HTERT RPE-1 (cell line): ENCODE results near the gene ZSCAN9.

Experiments
- in situ Hi-C: fragments of 300-500 bp; cut with MboI; formaldehyde crosslinking; loops from 4 replicates; pipeline ENCODE4 v1.14.3; 2020; ENCODE audit warnings: low sequenced_read_pairs

ZSCAN9 gene

DNA sequence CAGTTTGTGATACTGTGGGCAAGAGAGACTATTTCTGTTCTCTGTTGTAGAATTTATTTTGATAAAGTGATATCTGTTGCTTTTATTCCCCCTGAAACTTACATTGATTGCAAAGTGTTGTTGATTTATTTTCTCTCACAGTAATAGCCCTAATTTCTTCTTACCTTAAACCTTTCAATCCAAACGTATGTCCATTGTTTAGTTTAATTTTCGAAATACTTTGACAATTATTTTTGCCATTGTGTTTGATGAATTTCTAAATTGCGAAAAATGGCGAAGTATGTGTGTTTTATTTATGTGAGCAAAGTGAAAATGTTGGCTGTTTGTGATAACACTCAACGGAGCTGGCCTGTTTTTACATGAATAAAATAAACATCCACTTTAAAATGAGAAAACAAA, 41.5 kb downstream of the ZSCAN9 start:
- in situ Hi-C loops = no loop called here

DNA sequence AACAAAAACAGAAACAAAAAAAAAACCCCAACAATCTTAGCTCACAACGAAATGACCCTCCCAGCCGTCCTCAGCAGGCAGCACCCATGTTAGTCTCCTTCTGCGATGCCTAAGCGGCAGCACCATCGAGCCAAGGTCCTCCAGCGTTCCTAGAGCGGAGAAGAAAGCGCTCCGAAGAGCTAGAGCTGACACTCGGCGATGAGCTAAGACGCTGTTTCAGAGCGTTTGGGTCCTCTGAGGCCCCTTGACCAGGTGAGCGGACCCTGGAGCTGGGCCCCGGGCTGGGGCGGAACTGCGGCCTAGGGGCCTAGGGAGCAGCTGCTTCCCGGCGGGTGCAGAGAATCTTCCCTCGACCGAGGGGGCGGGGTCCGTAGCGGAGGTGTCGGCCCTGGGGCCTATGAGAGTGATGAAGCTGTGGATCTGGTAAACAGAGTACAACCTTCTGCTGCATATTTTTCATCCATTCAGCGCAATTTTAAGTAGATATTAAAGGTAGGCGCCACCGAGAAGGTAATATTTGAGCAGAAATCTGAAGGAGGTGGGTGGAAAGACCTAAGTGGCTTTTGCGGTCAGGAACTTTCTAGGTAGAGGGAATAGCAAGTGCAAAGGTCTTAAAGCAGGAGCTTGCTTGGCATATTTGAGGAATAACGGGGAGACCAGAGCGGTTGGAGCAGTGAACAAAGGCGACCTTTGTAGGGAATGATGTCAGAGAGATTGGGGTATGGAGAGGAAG, 42.1 kb downstream of the ZSCAN9 start, which contains the start of gene ZSCAN26:
ZSCAN26 (plus strand) TSS at position 182 of the 733 bp plus-strand sequence. CDS start 4,777 bp downstream, outside the sequence.
- in situ Hi-C loops = no loop called here

DNA sequence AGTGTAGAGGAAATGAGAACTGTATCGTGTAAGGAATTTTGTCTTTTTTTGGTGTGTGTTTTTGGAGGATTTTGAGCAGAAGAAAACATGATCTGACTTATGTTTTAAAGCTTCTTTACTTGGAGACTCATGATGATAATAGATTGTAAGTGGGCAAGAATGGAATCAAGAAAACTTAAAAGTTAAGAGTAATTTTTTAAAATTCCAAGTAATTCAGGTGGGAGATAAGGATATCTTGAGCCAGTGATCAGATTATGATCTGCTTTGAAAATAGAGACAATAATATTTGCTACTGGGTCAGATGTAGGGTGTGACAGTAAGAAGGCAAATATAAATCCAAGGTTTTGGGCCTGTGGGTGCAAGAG, 42.6 kb downstream of the ZSCAN9 start:
- in situ Hi-C loops = no loop called here

DNA sequence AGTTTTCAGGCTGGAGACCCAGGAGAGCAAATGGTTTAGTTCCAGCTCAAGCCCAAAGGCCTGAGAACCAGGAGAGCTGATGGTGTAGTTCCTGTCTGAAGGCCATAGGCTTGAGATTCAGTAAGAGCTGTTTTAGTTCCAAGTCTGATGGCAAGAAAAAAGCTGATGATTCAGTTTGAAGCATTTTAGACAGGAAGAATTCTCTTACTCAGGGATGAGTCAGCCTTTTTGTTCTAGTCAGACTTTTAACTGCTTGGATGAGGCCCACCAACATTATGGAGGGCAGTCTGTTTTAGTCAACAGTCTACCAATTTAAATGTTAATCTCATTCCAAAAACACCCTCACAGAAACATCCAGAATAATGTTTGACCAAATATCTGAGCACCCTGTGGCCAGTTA, 44.4 kb downstream of the ZSCAN9 start:
- in situ Hi-C loops = no loop called here

DNA sequence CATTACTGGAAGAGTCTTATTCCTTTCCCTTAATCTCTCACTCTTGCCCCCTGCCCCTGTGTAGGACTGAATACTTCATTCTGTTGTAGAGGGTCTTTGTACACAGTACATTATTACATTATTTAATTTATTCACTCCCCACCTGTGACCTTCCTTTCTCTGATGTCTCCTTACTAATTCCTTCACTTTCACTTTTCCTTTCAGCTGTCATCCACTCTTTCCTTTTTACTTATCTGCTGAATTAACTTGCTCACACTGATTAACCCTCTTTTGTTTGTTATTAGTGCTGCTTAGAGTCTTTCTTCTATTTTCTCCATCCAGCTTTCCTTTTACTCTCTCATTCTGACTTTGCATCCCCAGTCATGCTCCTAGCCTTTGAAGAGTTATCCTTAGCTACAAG, 49.8 kb downstream of the ZSCAN9 start:
- in situ Hi-C loops = no loop called here

DNA sequence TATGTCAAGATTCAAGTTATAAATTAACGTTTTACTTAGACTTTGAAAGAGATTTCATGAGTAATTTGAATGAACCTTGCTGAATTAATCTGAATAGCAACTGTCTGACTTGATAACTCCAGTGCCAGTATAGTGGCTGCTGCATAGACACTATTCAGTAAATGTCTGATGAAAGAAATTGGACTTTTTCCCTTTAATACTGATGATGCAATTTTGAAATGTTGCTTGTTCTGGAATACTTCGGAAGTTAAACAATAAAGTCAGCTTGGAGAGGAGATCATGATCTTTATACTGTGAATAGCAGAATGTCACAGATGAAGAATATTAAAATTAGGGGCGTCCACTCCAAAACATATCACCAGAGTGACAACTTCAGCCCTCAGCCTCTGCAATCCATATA, 52.7 kb downstream of the ZSCAN9 start:
- in situ Hi-C loops = no loop called here

DNA sequence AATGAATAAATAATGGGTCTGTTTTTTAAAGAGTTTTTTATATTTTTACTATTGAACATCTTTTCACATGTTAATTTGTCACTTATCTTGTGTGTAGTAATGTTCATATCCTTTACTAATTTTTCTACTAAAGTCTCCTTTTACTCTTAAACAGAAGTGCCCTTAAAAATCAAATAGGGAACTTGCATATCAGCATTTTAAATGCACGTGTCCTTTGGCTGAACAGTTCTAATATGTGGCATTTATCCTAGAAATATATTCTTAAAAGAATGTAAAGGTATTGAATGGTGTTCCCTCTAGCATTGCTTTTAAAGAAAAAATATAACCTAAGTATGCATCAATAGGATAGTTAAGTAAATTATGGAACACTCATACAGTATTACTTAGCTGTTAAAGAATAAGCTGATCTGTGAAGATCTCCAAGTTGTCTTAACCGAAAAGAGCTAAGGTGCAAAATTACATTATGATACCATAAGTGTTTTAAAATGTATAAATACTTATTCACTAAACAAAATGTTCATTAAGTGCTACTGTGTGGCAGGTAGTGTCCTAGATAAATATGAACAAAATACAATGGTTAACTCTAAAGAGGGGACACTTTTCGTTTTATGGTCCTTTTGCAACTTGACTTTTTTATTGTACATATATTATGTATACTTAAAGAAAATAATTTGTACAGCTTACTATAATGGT, 55.7 kb downstream of the ZSCAN9 start:
- in situ Hi-C loops = no loop called here

DNA sequence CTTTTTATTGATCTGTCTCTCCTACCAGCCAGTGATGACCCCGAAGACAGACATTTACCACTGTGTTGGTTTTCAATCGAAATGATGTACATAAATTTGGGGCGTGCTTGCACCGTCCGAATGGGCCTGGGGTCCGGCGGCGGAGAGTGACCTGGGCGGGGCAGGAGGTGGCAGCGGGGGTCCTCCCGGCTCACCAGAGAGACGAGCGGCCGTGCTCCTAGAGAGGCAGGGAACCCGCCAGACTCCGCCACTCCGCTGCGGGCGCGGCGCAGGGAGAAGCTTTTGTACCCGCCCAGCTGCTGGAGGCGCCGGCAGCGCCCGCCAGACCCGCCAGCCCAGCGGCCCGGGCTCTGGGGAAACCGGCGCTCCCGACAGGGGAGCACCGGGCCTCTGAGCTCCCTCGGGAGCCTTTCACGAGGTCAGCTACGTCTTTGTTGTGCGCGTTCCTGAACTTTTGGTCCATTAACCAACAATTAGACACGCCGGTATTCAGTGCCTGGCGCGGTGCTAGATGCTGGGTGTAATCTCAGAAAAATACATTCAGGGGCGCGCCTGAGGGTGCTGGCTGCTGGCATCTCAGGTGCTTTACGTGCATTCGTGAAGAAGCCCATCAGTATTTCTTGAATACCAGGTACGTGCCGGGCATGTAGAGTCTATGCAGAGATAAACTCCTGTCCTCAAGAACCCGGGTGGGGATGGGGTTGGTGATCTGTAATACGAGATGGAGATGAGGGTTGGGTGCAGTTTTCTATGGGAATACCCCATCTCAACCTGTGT, 56.4 kb downstream of the ZSCAN9 start, which contains the start of gene PGBD1:
PGBD1 (plus strand) TSS at position 285 of the 777 bp plus-strand sequence. CDS start 2,242 bp downstream, outside the sequence.
- in situ Hi-C loops = no loop called here

DNA sequence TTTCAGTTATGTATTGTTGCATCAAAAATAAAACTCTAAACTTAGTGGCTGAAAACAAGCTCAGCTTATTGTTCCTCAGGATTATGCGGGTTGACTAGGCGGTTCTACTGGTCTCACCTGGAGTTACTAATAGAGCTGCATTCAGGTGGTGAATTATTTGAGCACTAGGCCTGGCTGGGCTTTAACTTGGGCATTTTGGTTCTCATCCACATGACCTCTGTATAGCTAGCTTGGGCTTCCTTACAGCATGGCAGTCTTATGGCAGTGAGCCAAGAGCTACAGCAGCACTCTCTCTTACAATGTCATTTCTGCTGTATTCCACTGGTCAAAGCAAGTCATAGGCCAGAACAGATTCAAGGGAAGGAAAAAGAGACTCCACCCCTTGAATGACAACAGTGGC, 57.9 kb downstream of the ZSCAN9 start:
- in situ Hi-C loops = no loop called here
